Stimulated activated CD4-positive, alpha-beta T cell treated with anti-CD3 and anti-CD28 coated beads, TNF-alpha, amount 100 ng/mL, for 48 hours (primary cell): ENCODE results near the gene ZNF337.
"Not testable (repeated sequence)": the region's sequence is repeated elsewhere in the genome, so short reads cannot be mapped to it uniquely, and the experiment has no call there.

Experiments used
- DNase-seq, 3 donors: peaks; one replicate each; pipeline ENCODE4 v3.0.0-alpha.2; 2020; ENCODE audit warnings: low read depth in 3 of 3

ZNF337 gene

DNA sequence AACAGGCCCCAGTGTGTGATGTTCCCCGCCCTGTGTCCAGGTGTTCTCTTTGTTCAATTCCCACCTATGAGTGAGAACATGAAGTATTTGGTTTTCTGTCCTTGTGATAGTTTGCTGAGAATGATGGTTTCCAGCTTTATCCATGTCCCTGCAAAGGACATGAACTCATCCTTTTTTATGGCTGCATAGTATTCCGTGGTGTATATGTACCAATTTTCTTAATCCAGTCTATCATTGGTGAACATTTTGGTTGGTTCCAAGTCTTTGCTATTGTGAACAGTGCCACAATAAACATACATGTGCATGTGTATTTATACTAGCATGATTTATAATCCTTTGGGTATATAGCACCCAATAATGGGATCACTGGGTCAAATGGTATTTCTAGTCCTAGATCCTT, 66.0 kb downstream of the ZNF337 start:
- DNase-seq, result not testable (repeated sequence)

GRCh38 chr20:25629816-25630499, 66.7 kb downstream of the ZNF337 start:
- DNase-seq, result no peak

- DNase-seq, result no peak
Observed at GRCh38 chr20:25626779-25627178, 69.9 kb downstream of the ZNF337 start.

- DNase-seq, result no peak
Observed at GRCh38 chr20:25624500-25624939, 72.1 kb downstream of the ZNF337 start.
